Activated naive CD4-positive, alpha-beta T cell treated with Interleukin-2 at 50 U/mL for 16 hours (primary cell): Measurements from ENCODE around the gene CTAGE1.
"Not testable (repeated sequence)": the region's sequence is repeated elsewhere in the genome, so short reads cannot be mapped to it uniquely, and the experiment has no call there.

Experiments used
- DNase-seq: peaks from one replicate; pipeline ENCODE4 v3.0.0-alpha.2; 2020

Gene CTAGE1

GRCh38 chr18:22417496-22418188, at the start of gene CTAGE1:
CTAGE1 (minus strand) TSS chr18:22417915; CDS start chr18:22417811, 104 bp downstream.
- no peak for DNase-seq

GRCh38 chr18:22466608-22467395, 49.1 kb upstream of the CTAGE1 start:
- no peak for DNase-seq

GRCh38 chr18:22465859-22466457, 48.2 kb upstream of the CTAGE1 start:
- no peak for DNase-seq

GRCh38 chr18:22463076-22463475, 45.4 kb upstream of the CTAGE1 start:
- DNase-seq, result no peak

GRCh38 chr18:22459491-22459890, 41.8 kb upstream of the CTAGE1 start:
- DNase-seq, result no peak

- DNase-seq, result no peak
Observed at GRCh38 chr18:22457524-22457923, 39.8 kb upstream of the CTAGE1 start.

- no peak for DNase-seq
Observed at GRCh38 chr18:22456547-22456946, 38.8 kb upstream of the CTAGE1 start.

- no peak for DNase-seq
Observed at GRCh38 chr18:22456116-22456480, 38.4 kb upstream of the CTAGE1 start.

- DNase-seq, result no peak
Observed at GRCh38 chr18:22455425-22456115, 37.9 kb upstream of the CTAGE1 start.

- DNase-seq, result no peak
Observed at GRCh38 chr18:22453315-22453714, 35.6 kb upstream of the CTAGE1 start.

GRCh38 chr18:22452226-22452668, 34.5 kb upstream of the CTAGE1 start:
- DNase-seq, result no peak

- DNase-seq, result no peak
Observed at GRCh38 chr18:22451796-22452195, 34.1 kb upstream of the CTAGE1 start.

- not testable (repeated sequence) for DNase-seq
Observed at GRCh38 chr18:22450766-22451165, 33.1 kb upstream of the CTAGE1 start.

- DNase-seq, result not testable (repeated sequence)
Observed at GRCh38 chr18:22450318-22450717, 32.6 kb upstream of the CTAGE1 start.

GRCh38 chr18:22449753-22450152, 32.0 kb upstream of the CTAGE1 start:
- not testable (repeated sequence) for DNase-seq

- no peak for DNase-seq
Observed at GRCh38 chr18:22448238-22448637, 30.5 kb upstream of the CTAGE1 start.

GRCh38 chr18:22447792-22448191, 30.1 kb upstream of the CTAGE1 start:
- DNase-seq, result no peak

- no peak for DNase-seq
Observed at GRCh38 chr18:22446911-22447310, 29.2 kb upstream of the CTAGE1 start.

GRCh38 chr18:22446325-22446724, 28.6 kb upstream of the CTAGE1 start:
- DNase-seq, result no peak

GRCh38 chr18:22441638-22442037, 23.9 kb upstream of the CTAGE1 start:
- DNase-seq, result no peak

- DNase-seq, result no peak
Observed at GRCh38 chr18:22439447-22439846, 21.7 kb upstream of the CTAGE1 start.

GRCh38 chr18:22436136-22436535, 18.4 kb upstream of the CTAGE1 start:
- DNase-seq, result no peak

GRCh38 chr18:22434973-22435608, 17.4 kb upstream of the CTAGE1 start:
- DNase-seq, result no peak
